ENCODE measurements around the gene MRPL48. TPM values are rescaled to one million over a fixed set of nuclear protein-coding genes. Genes with fewer than 3 reads are reported as not detected.

The MRPL48 gene
- total RNA-seq, 1 donor from 2014 or later: 27.2 TPM

GRCh38 chr11:73747762-73748161 lies 39.9 kb upstream of the MRPL48 start:
- Histone ChIP-seq H2AFZ (replicated peaks) (no peak overlapping the region), H3K4me2 (no peak overlapping the region), H3K27ac (no peak overlapping the region), H3K9me3 (ENCODE audit: low read depth) (no peaks in the 10 kb centered on the region), H3K36me3 (no peaks in the 10 kb centered on the region), H3K27me3 (no peaks in the 10 kb centered on the region), H3K9ac (no peak overlapping the region), H4K20me1 (ENCODE audit: low read depth) (peaks cover 52% of the 10 kb centered on the region), H3K79me2 (ENCODE audit: low read depth) (peaks cover 96% of the 10 kb centered on the region), H3K4me3 (no peak overlapping the region), H3K4me1 (no peaks in the 10 kb centered on the region), H3F3A (ENCODE audit: low read depth) (no peaks in the 10 kb centered on the region)
- H3K27ac Mint-ChIP-seq: no peak overlapping the region
- no peak for DNase-seq (ENCODE audit: low spot score)
- no peak overlapping the region for H3K4me3 Mint-ChIP-seq
- no peaks in the 10 kb centered on the region for H3K27me3 Mint-ChIP-seq (ENCODE audit: insufficient read depth, low read depth)
- no peak for TF ChIP-seq CTCF (IDR thresholded peaks at IDR 0.05)
- no peak for TF ChIP-seq EZH2phosphoT487 (IDR thresholded peaks at IDR 0.05)
- TF ChIP-seq EZH2 (IDR thresholded peaks at IDR 0.05): no peak
- H3K36me3 Mint-ChIP-seq: peaks cover 9% of the 10 kb centered on the region
- no peaks in the 10 kb centered on the region for H3K9me3 Mint-ChIP-seq
- no peaks in the 10 kb centered on the region for H3K4me1 Mint-ChIP-seq

- no peak overlapping the region for H3K4me3 ChIP-seq
- no peaks in the 10 kb centered on the region for H3K9me3 Mint-ChIP-seq
- H3K36me3 Mint-ChIP-seq: peaks cover 8% of the 10 kb centered on the region
Measured at GRCh38 chr11:73748300-73748699, 39.4 kb upstream of the MRPL48 start.

GRCh38 chr11:73749118-73749517 lies 38.6 kb upstream of the MRPL48 start:
- Histone ChIP-seq H3K36me3 (no peaks in the 10 kb centered on the region), H3K4me2 (no peak overlapping the region), H3K27me3 (no peaks in the 10 kb centered on the region), H3K9ac (no peak overlapping the region), H3K9me3 (ENCODE audit: low read depth) (no peaks in the 10 kb centered on the region), H3K27ac (no peak overlapping the region), H4K20me1 (ENCODE audit: low read depth) (peaks cover 52% of the 10 kb centered on the region), H2AFZ (replicated peaks) (no peak overlapping the region), H3K4me1 (no peaks in the 10 kb centered on the region), H3K79me2 (ENCODE audit: low read depth) (peaks cover 94% of the 10 kb centered on the region), H3K4me3 (no peak overlapping the region), H3F3A (ENCODE audit: low read depth) (no peaks in the 10 kb centered on the region)
- H3K4me1 Mint-ChIP-seq: no peaks in the 10 kb centered on the region
- TF ChIP-seq EZH2phosphoT487 (IDR thresholded peaks at IDR 0.05) (no peak), EZH2 (IDR thresholded peaks at IDR 0.05) (no peak), CTCF (IDR thresholded peaks at IDR 0.05) (no peak)
- H3K4me3 Mint-ChIP-seq: no peak overlapping the region
- no peaks in the 10 kb centered on the region for H3K9me3 Mint-ChIP-seq
- H3K36me3 Mint-ChIP-seq: peaks cover 6% of the 10 kb centered on the region
- no peak overlapping the region for H3K27ac Mint-ChIP-seq
- DNase-seq (ENCODE audit: low spot score): no peak
- no peaks in the 10 kb centered on the region for H3K27me3 Mint-ChIP-seq (ENCODE audit: insufficient read depth, low read depth)

More at GRCh38 chr11:73748300-73748699, 39.4 kb upstream of the MRPL48 start:
- H3K27me3 Mint-ChIP-seq (ENCODE audit: insufficient read depth, low read depth): no peaks in the 10 kb centered on the region
- no peak overlapping the region for H2AFZ ChIP-seq (replicated peaks)
- no peaks in the 10 kb centered on the region for H3K36me3 ChIP-seq
- no peak overlapping the region for H3K4me3 Mint-ChIP-seq
- no peaks in the 10 kb centered on the region for H3K4me1 ChIP-seq
- no peaks in the 10 kb centered on the region for H3F3A ChIP-seq (ENCODE audit: low read depth)
- no peak for TF ChIP-seq EZH2 (IDR thresholded peaks at IDR 0.05)
- TF ChIP-seq CTCF (IDR thresholded peaks at IDR 0.05): no peak
- no peak for TF ChIP-seq EZH2phosphoT487 (IDR thresholded peaks at IDR 0.05)
- no peak for DNase-seq (ENCODE audit: low spot score)
- H3K9me3 ChIP-seq (ENCODE audit: low read depth): no peaks in the 10 kb centered on the region
- peaks cover 52% of the 10 kb centered on the region for H4K20me1 ChIP-seq (ENCODE audit: low read depth)
- H3K4me2 ChIP-seq: no peak overlapping the region
- H3K27ac ChIP-seq: no peak overlapping the region
- no peak overlapping the region for H3K9ac ChIP-seq
- no peaks in the 10 kb centered on the region for H3K27me3 ChIP-seq
- H3K27ac Mint-ChIP-seq: no peak overlapping the region
- H3K79me2 ChIP-seq (ENCODE audit: low read depth): peaks cover 96% of the 10 kb centered on the region
- no peaks in the 10 kb centered on the region for H3K4me1 Mint-ChIP-seq
